B cell (primary cell): ENCODE measurements around the gene TMEM9.

Experiments
- CTCF ChIP-seq: fragments of 200-600 bp; IDR thresholded peaks from one replicate; pipeline ENCODE4 v1.8.0; 2022; ENCODE audit warnings: antibody characterized with exemption, mild to moderate bottlenecking
- EZH2 ChIP-seq: IDR thresholded peaks from 2 replicates; pipeline ENCODE4 v1.6.1; 2012; ENCODE audit warnings: borderline replicate concordance, low read depth, mild to moderate bottlenecking, moderate library complexity, low read length; ENCODE audit not compliant: insufficient read depth, poor library complexity, severe bottlenecking

- TF ChIP-seq CTCF (no peak), EZH2 (no peak)
These were observed 18.1 kb upstream of the TMEM9 start for GRCh38 chr1:201172326-201172725.
